ENCODE measurements around the gene ABCC1. TPM values are rescaled to one million over a fixed set of nuclear protein-coding genes. Genes with fewer than 3 reads are reported as not detected.

Gene ABCC1
- total and polyA plus RNA-seq, 2 of the 8 experiments (the other 6 are each of a cell fraction or from before 2014, with no cell fraction given), result 42.6 to 66.8 TPM

GRCh38 chr16:16118337-16118736 lies 168.9 kb downstream of the ABCC1 start (continued):
- no peak for TF ChIP-seq CTBP2 (IDR thresholded peaks at IDR 0.05; ENCODE audit: borderline replicate concordance, insufficient read depth, insufficient read length, low read length)
- TF ChIP-seq TEAD4 (IDR thresholded peaks at IDR 0.05; ENCODE audit: low read depth, low read length), result no peak
- TF ChIP-seq TAF7 (optimal IDR thresholded peaks at IDR 0.05; ENCODE audit: borderline replicate concordance, low read depth, low read length), result no peak
- TF ChIP-seq RNF2 (IDR thresholded peaks at IDR 0.05; ENCODE audit: borderline replicate concordance, low read depth, low read length, missing control alignments, poor library complexity, severe bottlenecking), result no peak
- TF ChIP-seq KDM4A (IDR thresholded peaks at IDR 0.05; ENCODE audit: low read depth, low read length, severe bottlenecking), result no peak
